Activated B cell treated with CpG ODN at 0.5 μM for 24 hours (primary cell): ENCODE data around the gene FRMPD2. TPM values are rescaled to one million over a fixed set of nuclear protein-coding genes. Genes with fewer than 3 reads are reported as not detected.
"Not testable (repeated sequence)": the region's sequence is repeated elsewhere in the genome, so short reads cannot be mapped to it uniquely, and the experiment has no call there.

Experiments
- ATAC-seq: fragments of 200-7000 bp; cut with Tn5 transposase; one replicate; pipeline ENCODE4 v1.10.0; 2021; ENCODE audit warnings: low read depth, mild to moderate bottlenecking, moderate library complexity
- CTCF ChIA-PET: fragments of 350-600 bp; sonication (Branson Sonifier 250); formaldehyde crosslinking; loops from one replicate; lab custom pipeline; 2021; ENCODE audit warnings: antibody characterized with exemption; lab: Charles Lee
- POLR2A ChIA-PET: fragments of 350-600 bp; sonication (Branson Sonifier 250); formaldehyde crosslinking; loops from one replicate; lab custom pipeline; 2021; ENCODE audit warnings: antibody characterized with exemption; lab: Charles Lee
- DNase-seq: peaks from one replicate; pipeline ENCODE4 v3.0.0; 2022
- H3K27ac Mint-ChIP-seq: one replicate; pipeline ENCODE4 v1.8.0; 2020; ENCODE audit warnings: mixed read lengths
- H3K27me3 Mint-ChIP-seq: one replicate; pipeline ENCODE4 v1.8.0; 2021; ENCODE audit warnings: mixed read lengths
- H3K36me3 Mint-ChIP-seq: one replicate; pipeline ENCODE4 v1.8.0; 2021; ENCODE audit warnings: low read depth, mixed read lengths
- H3K4me1 Mint-ChIP-seq: one replicate; pipeline ENCODE4 v1.8.0; 2021; ENCODE audit warnings: mixed read lengths
- H3K4me3 Mint-ChIP-seq: one replicate; pipeline ENCODE4 v1.8.0; 2020; ENCODE audit warnings: mild to moderate bottlenecking, mixed read lengths
- H3K9me3 Mint-ChIP-seq: one replicate; pipeline ENCODE4 v1.8.0; 2020; ENCODE audit warnings: mixed read lengths
- intact Hi-C: fragments of 100-400 bp; cut with micrococcal nuclease; formaldehyde crosslinking; loops from one replicate; pipeline ENCODE4 v1.15.1; 2024
- total RNA-seq: library from RNA; stranded (reverse); gene quantifications from 2 replicates; pipeline ENCODE4 v1.2.3, GENCODE V29; 2022
- TF ChIP-seq, protein P1 (sequence below): fragments of 200-600 bp; IDR thresholded peaks from one replicate; pipeline ENCODE4 v1.8.0; 2022; ENCODE audit warnings: antibody characterized with exemption, mild to moderate bottlenecking

FRMPD2 gene
- total RNA-seq, 1 donor from 2014 or later, result not detected

DNA sequence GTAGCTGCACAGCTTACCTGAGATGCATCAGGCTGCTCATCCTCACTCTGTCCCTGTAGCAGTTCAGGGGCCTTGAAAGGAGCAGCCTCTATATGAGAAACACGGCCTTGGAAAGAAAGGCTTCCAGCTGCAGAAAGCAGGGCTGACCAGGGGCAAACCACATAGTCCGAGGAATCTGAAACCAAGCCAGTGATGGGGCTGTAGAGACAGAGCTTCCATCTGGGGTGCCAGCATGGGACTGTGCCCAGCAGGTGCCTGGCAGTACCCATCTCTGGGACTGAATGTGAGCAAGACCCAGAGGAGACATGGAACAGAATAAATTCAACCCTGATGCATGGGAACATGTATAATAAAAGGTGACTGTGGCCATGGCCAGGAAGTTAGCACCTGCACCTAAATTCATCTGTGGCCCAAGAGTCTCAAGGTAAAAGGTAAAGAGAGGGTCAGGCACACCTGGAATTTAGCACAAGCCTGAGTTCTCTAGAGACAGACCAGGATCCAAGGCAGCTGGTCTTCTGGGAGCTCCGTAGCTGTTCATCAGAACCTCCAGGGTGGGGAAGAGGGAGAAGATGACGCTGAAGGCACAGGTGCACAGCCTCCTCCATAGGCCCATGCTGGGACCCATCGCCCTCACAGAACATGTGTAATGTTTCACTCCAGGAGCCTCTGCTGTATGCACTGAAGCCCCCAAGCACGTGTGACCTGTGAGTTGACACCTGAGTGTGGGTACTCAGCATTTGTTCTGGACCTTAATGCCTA is 25.3 kb downstream of the FRMPD2 start:
- no peak for DNase-seq
- no peak overlapping the region for H3K27ac Mint-ChIP-seq
- H3K4me3 Mint-ChIP-seq, result no peak overlapping the region
- CTCF ChIA-PET, result no interaction called here
- H3K9me3 Mint-ChIP-seq, result no peaks in the 10 kb centered on the region
- POLR2A ChIA-PET, result no interaction called here
- intact Hi-C loops, result no loop called here
- no peak for ATAC-seq
- peaks cover 9% of the 10 kb centered on the region for H3K27me3 Mint-ChIP-seq
- H3K4me1 Mint-ChIP-seq, result no peaks in the 10 kb centered on the region
- TF ChIP-seq, protein P1, sequence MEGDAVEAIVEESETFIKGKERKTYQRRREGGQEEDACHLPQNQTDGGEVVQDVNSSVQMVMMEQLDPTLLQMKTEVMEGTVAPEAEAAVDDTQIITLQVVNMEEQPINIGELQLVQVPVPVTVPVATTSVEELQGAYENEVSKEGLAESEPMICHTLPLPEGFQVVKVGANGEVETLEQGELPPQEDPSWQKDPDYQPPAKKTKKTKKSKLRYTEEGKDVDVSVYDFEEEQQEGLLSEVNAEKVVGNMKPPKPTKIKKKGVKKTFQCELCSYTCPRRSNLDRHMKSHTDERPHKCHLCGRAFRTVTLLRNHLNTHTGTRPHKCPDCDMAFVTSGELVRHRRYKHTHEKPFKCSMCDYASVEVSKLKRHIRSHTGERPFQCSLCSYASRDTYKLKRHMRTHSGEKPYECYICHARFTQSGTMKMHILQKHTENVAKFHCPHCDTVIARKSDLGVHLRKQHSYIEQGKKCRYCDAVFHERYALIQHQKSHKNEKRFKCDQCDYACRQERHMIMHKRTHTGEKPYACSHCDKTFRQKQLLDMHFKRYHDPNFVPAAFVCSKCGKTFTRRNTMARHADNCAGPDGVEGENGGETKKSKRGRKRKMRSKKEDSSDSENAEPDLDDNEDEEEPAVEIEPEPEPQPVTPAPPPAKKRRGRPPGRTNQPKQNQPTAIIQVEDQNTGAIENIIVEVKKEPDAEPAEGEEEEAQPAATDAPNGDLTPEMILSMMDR, result no peak
- H3K36me3 Mint-ChIP-seq, result no peaks in the 10 kb centered on the region

DNA sequence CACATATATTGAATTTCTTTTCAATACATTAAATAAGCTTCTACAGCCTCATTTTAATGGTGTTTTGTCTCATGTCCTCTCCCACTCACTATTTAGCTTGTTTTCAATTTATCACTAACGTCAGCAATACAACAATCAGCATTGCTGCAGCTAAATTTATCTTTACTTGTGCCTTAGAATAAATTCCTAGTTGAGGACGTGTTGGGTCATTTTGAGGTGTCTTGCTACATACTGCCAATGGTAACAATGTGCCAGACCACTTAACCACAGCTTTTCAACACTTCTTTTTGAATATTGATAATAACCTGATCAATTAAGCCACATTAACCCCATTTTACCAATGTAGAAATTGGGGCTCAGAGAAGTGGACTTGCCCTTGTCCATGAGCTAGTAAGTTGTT is 26.0 kb downstream of the FRMPD2 start:
- Mint-ChIP-seq H3K27me3 (peaks cover 9% of the 10 kb centered on the region), H3K4me1 (no peaks in the 10 kb centered on the region), H3K9me3 (no peaks in the 10 kb centered on the region), H3K36me3 (no peaks in the 10 kb centered on the region), H3K4me3 (no peak overlapping the region), H3K27ac (no peak overlapping the region)
- TF ChIP-seq, protein P1, result no peak
- DNase-seq, result no peak
- CTCF ChIA-PET, result no interaction called here
- intact Hi-C loops, result no loop called here
- POLR2A ChIA-PET, result no interaction called here
- no peak for ATAC-seq

DNA sequence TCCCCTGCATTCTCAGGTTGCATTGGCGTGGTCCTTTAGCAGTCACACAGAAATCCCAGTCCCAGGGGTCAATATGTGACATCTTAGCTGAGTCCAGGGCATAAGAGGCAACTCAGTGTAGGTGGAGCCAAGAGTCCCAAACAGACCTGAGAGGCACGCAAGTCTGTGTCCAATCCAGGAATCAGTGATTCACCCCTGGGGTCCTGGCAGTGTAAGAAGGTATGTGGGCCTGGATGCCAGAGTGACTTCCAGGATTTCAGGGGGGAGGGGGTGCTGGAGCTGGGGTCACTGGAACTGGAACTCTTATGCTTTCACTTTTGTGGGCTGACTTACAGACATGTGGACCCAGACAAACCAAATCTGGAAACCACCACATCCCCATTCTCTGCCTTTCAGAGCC is 26.8 kb downstream of the FRMPD2 start:
- Mint-ChIP-seq H3K36me3 (no peaks in the 10 kb centered on the region), H3K4me1 (no peaks in the 10 kb centered on the region), H3K4me3 (no peak overlapping the region), H3K27ac (no peak overlapping the region), H3K9me3 (no peaks in the 10 kb centered on the region), H3K27me3 (peaks cover 7% of the 10 kb centered on the region)
- ChIA-PET CTCF (interaction anchor here (0.7 kb wide), 1 partner anchor 40 kb away, joined by 3 read pairs; no protein-coding TSS in a partner anchor), POLR2A (no interaction called here)
- ATAC-seq, result no peak
- TF ChIP-seq, protein P1, result no peak
- DNase-seq, result no peak
- intact Hi-C loops, result no loop called here

DNA sequence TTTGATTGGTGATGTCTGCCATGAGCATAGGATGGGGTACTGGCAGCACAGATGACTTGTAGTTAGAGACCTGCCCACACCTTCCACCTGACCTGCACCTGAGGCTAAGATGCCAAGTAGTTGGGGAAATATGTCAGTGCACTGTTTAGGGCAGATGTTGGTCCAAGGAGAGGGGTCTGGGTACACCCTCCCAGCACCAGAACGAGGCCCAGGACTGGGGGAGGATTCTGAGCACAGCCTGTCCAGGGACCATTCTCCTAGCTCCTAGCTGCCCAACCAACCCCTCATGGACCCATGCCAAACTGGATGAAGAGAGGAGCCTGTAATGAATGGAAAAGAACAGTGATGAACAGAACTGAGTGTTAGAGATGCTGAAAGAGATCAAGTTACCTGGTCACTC is 28.0 kb downstream of the FRMPD2 start:
- Mint-ChIP-seq H3K27ac (no peak overlapping the region), H3K27me3 (peaks cover 8% of the 10 kb centered on the region), H3K4me1 (no peaks in the 10 kb centered on the region), H3K4me3 (no peak overlapping the region), H3K9me3 (no peaks in the 10 kb centered on the region), H3K36me3 (no peaks in the 10 kb centered on the region)
- TF ChIP-seq, protein P1, result no peak
- ATAC-seq (no peak), DNase-seq (no peak)
- intact Hi-C loops, result no loop called here
- CTCF ChIA-PET, result no interaction called here
- POLR2A ChIA-PET, result no interaction called here

DNA sequence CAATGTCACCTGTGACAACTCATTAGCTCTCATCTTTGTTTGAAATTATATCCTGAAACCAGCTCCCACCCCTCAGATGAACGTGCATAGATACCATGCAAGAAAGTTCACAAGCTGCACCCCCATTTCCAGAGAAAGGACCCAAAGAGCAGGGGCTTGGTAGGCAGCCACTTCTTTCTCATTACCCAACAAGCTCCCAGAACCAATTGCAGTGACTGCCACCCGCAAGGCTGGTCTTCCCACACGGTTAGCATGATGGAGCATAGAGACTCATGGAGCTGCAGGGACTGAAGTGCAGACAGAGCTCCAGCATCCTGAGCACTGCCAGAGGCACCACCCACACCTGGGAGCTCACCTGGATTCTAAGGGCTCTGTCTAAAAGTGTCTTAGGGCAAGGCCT is 28.5 kb downstream of the FRMPD2 start:
- TF ChIP-seq, protein P1, result no peak
- ChIA-PET CTCF (no interaction called here), POLR2A (no interaction called here)
- Mint-ChIP-seq H3K27ac (no peak overlapping the region), H3K9me3 (no peaks in the 10 kb centered on the region), H3K4me1 (no peaks in the 10 kb centered on the region), H3K27me3 (peaks cover 9% of the 10 kb centered on the region), H3K36me3 (no peaks in the 10 kb centered on the region), H3K4me3 (no peak overlapping the region)
- intact Hi-C loops, result no loop called here
- DNase-seq (no peak), ATAC-seq (no peak)

DNA sequence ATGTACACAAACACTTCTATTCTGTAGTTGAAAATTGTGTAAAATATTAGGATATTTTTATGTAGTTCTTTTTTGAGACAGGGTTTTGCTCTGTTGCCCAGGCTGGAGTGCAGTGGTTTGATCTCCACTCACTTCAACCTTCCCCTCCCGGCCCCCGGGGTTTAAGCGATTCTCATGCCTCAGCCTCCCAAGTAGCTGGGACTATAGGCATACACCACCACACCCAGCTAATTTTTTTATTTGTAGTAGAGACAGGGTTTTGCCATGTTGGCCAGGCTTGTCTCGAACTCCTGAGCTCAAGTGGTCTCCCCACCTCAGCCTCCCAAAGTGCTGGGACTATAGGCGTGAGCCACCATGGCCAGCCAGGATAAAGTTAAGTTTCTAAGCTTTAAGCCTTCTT is 30.6 kb downstream of the FRMPD2 start:
- POLR2A ChIA-PET, DNase-seq, H3K27me3 Mint-ChIP-seq, H3K9me3 Mint-ChIP-seq, H3K4me3 Mint-ChIP-seq, ATAC-seq, intact Hi-C loops, H3K36me3 Mint-ChIP-seq, CTCF ChIA-PET, H3K4me1 Mint-ChIP-seq, H3K27ac Mint-ChIP-seq: not testable (repeated sequence)
